WTC11 (cell line): ENCODE measurements around the gene EAF1.

ENCODE experiments used
- CBFB ChIP-seq: sonication (generic); formaldehyde crosslinking; IDR thresholded peaks from 2 replicates; pipeline ENCODE4 v1.8.1; 2022; ENCODE audit warnings: mild to moderate bottlenecking, low read depth, missing genetic modification reagents
- IRF2 ChIP-seq: sonication (generic); formaldehyde crosslinking; IDR thresholded peaks from 2 replicates; pipeline ENCODE4 v1.8.0; 2022; ENCODE audit warnings: low read depth, missing genetic modification reagents, borderline replicate concordance
- NR2C2 ChIP-seq: sonication (generic); formaldehyde crosslinking; IDR thresholded peaks from 2 replicates; pipeline ENCODE4 v1.8.0; 2022; ENCODE audit warnings: mild to moderate bottlenecking, missing genetic modification reagents
- NR3C1 ChIP-seq: sonication (generic); formaldehyde crosslinking; conservative IDR thresholded peaks from 2 replicates; pipeline ENCODE4 v1.8.1; 2023; ENCODE audit warnings: low read depth, mild to moderate bottlenecking, missing genetic modification reagents
- SP1 ChIP-seq: sonication (generic); formaldehyde crosslinking; conservative IDR thresholded peaks from 2 replicates; pipeline ENCODE4 v1.8.1; 2022; ENCODE audit warnings: missing genetic modification reagents
- ZNF317 ChIP-seq: sonication (generic); formaldehyde crosslinking; IDR thresholded peaks from 2 replicates; pipeline ENCODE4 v1.8.1; 2023; ENCODE audit warnings: low read depth, mild to moderate bottlenecking, moderate library complexity, missing genetic modification reagents, borderline replicate concordance
- ZNF423 ChIP-seq: fragments of 250-450 bp; sonication (Bioruptor Pico); IDR thresholded peaks from 2 replicates; pipeline ENCODE4 v2.1.2; 2022; ENCODE audit warnings: mild to moderate bottlenecking, moderate library complexity
- TF ChIP-seq, protein P1 (sequence below): fragments of 200-600 bp; IDR thresholded peaks from 2 replicates; pipeline ENCODE4 v1.8.0; 2022; ENCODE audit warnings: antibody characterized with exemption
- TF ChIP-seq, protein P2 (sequence below): sonication (generic); formaldehyde crosslinking; IDR thresholded peaks from 2 replicates; pipeline ENCODE4 v1.8.1; 2022; ENCODE audit warnings: low read depth, missing genetic modification reagents, borderline replicate concordance

DNA sequence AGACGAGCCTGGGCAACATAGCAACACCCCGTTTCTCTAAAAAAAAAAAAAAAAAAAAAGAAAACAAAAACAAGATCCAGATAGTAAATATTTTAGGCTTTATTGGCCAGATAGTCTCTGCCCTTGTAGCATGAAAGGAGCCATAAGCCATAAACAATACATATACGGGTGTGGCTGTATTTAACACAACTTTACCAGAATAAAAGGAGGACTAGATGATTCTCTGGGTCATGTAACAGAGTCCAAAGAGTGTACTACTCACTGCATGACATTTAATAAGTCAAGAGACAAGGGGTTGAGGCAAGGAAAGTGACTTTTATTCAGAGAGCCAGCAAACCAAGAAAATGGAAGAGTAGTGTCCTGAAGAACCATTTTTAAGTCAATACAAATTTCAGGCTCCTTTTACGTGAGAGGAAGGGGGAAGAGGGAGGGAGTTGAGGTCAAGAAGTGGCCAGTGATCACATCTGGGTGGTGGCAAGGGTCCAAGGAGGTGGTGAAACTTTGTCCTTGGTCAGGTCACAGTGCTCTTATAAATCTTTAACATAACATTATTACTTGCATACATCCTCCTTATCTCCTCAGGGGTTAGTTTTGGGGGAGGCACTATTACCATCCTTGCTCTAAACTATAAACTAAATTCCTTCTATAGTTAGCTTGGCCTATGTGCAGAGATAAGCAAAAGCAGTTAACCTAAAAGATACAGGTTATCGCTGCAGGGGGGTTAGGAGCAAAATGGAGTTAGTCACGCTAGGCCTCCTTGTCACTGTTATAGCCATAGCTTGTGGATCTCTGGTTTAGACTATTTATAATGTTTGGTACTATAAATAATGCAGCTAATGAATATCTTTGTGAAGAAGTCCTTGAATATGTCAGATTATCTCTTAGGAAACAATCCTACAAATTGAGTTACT lies 46.2 kb upstream of the EAF1 start:
- TF ChIP-seq, protein P1, sequence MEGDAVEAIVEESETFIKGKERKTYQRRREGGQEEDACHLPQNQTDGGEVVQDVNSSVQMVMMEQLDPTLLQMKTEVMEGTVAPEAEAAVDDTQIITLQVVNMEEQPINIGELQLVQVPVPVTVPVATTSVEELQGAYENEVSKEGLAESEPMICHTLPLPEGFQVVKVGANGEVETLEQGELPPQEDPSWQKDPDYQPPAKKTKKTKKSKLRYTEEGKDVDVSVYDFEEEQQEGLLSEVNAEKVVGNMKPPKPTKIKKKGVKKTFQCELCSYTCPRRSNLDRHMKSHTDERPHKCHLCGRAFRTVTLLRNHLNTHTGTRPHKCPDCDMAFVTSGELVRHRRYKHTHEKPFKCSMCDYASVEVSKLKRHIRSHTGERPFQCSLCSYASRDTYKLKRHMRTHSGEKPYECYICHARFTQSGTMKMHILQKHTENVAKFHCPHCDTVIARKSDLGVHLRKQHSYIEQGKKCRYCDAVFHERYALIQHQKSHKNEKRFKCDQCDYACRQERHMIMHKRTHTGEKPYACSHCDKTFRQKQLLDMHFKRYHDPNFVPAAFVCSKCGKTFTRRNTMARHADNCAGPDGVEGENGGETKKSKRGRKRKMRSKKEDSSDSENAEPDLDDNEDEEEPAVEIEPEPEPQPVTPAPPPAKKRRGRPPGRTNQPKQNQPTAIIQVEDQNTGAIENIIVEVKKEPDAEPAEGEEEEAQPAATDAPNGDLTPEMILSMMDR: no peak
- TF ChIP-seq ZNF423 (CRISPR knock-in tag): no peak
- no peak for TF ChIP-seq NR3C1
- TF ChIP-seq, protein P2, sequence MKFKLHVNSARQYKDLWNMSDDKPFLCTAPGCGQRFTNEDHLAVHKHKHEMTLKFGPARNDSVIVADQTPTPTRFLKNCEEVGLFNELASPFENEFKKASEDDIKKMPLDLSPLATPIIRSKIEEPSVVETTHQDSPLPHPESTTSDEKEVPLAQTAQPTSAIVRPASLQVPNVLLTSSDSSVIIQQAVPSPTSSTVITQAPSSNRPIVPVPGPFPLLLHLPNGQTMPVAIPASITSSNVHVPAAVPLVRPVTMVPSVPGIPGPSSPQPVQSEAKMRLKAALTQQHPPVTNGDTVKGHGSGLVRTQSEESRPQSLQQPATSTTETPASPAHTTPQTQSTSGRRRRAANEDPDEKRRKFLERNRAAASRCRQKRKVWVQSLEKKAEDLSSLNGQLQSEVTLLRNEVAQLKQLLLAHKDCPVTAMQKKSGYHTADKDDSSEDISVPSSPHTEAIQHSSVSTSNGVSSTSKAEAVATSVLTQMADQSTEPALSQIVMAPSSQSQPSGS: no peak
- TF ChIP-seq IRF2 (CRISPR knock-in tag): no peak
- no peak for TF ChIP-seq CBFB (CRISPR knock-in tag)
- no peak for TF ChIP-seq SP1
- TF ChIP-seq NR2C2 (CRISPR knock-in tag): no peak
- no peak for TF ChIP-seq ZNF317 (CRISPR knock-in tag)
